Peyer's patch (tissue), 4 donors: Measurements from ENCODE around the gene CACNA2D4. TPM values are rescaled to one million over a fixed set of nuclear protein-coding genes. Genes with fewer than 3 reads are reported as not detected.

Experiments
- DNase-seq, 3 donors: peaks; one replicate each; pipeline ENCODE4 v3.0.0-alpha.2; 2017 to 2019
- H3K27ac ChIP-seq, 4 donors: fragments of 200-600 bp; sonication (generic); one replicate each; pipeline ENCODE4 v1.5.1; 2016 to 2019
- H3K27me3 ChIP-seq, 2 donors: fragments of 200-600 bp; sonication (generic); one replicate each; pipeline ENCODE4 v1.5.1; 2019
- H3K36me3 ChIP-seq, 3 donors: fragments of 200-600 bp; sonication (generic); one replicate each; pipeline ENCODE4 v1.5.1; 2016 to 2019
- H3K4me1 ChIP-seq, 4 donors: fragments of 200-600 bp; sonication (generic); one replicate each; pipeline ENCODE4 v1.5.1; 2016 to 2019
- H3K4me3 ChIP-seq, 4 donors: fragments of 200-600 bp; sonication (generic); 1 replicate in 3 of 4; 2 replicates in 1 of 4; pipeline ENCODE4 v1.5.1; 2016 to 2019; ENCODE audit warnings: mild to moderate bottlenecking in 1 of 4
- H3K9me3 ChIP-seq, 4 donors: fragments of 200-600 bp; sonication (generic); one replicate each; pipeline ENCODE4 v1.5.1; 2016 to 2019; ENCODE audit warnings: mild to moderate bottlenecking in 1 of 4
- POLR2A ChIP-seq, 2 donors: fragments of 450-650 bp; IDR thresholded peaks; one replicate each; pipeline ENCODE4 v1.5.1; 2017; ENCODE audit warnings: antibody characterized with exemption in 2 of 2, mild to moderate bottlenecking in 2 of 2, moderate library complexity in 2 of 2
- total RNA-seq, 4 donors: library from RNA; depleted of rRNA; stranded (reverse); fragments of >200 nt; gene quantifications; one replicate each; pipeline ENCODE4 v1.1.0, GENCODE V29; 2016
- TF ChIP-seq, protein P1 (sequence below), 6 experiments: fragments of 450-650 bp in 4 of 6; fragments of 200-600 bp in 2 of 6; sonication (generic) in 1 of 6; IDR thresholded peaks; one replicate each; pipeline ENCODE4 v1.5.1; 2017 to 2019; ENCODE audit warnings: antibody characterized with exemption in 6 of 6, mild to moderate bottlenecking in 3 of 6, moderate library complexity in 1 of 6

Gene CACNA2D4
- total RNA-seq, 4 donors from 2014 or later = 9.5 to 19.3 (median 12.3) TPM

DNA sequence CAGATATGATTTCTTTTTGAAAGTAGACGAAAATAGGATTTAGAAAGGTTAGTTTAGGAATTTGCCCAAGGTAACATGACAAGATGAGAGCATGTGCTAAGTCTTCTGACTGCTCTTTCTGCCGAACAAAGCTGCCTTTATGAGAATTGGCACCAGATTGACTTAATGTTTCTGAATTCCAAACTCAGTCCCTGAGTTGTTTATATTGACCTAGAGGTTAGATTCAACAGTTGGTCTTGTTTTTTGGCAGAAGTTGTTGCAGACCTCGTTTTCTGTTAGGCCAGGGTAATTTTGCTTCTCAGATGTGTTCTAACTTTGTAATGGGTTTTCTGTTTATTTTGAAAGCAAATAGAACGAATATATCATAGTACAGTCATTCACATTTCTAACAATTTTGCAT is 159.6 kb downstream of the CACNA2D4 start:
- Histone ChIP-seq H3K27me3 (no peaks in the 10 kb centered on the region), H3K36me3 (peaks cover 0 to 27% (median 0%) of the 10 kb centered on the region in 3 donors), H3K27ac (no peak overlapping the region), H3K4me3 (no peak overlapping the region), H3K9me3 (no peaks in the 10 kb centered on the region), H3K4me1 (no peaks in the 10 kb centered on the region)
- TF ChIP-seq, protein P1, sequence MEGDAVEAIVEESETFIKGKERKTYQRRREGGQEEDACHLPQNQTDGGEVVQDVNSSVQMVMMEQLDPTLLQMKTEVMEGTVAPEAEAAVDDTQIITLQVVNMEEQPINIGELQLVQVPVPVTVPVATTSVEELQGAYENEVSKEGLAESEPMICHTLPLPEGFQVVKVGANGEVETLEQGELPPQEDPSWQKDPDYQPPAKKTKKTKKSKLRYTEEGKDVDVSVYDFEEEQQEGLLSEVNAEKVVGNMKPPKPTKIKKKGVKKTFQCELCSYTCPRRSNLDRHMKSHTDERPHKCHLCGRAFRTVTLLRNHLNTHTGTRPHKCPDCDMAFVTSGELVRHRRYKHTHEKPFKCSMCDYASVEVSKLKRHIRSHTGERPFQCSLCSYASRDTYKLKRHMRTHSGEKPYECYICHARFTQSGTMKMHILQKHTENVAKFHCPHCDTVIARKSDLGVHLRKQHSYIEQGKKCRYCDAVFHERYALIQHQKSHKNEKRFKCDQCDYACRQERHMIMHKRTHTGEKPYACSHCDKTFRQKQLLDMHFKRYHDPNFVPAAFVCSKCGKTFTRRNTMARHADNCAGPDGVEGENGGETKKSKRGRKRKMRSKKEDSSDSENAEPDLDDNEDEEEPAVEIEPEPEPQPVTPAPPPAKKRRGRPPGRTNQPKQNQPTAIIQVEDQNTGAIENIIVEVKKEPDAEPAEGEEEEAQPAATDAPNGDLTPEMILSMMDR (IDR thresholded peaks at IDR 0.05) = no peak
- no peak for TF ChIP-seq POLR2A (IDR thresholded peaks at IDR 0.05)
- DNase-seq = no peak

DNA sequence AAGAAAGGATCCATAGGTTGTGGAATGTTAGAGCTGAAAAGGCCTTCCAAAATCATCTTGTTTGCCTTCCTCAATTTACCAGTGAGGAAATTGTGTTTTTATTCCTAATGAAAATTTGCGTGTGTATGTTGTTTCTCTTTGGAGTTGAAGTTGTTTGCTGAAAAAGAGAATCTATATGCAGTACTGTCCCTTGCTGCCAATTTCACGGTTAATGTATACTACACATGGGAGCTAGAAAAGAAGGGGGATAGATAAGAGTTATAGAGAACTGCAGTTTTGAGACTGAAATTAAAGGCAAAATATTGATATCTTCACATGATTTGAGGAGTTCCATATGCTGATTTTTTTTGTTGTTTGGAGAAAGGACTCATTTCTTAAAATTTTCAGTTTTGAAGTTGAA is 160.1 kb downstream of the CACNA2D4 start:
- Histone ChIP-seq H3K4me3 (no peak overlapping the region), H3K9me3 (no peaks in the 10 kb centered on the region), H3K4me1 (no peaks in the 10 kb centered on the region), H3K27ac (no peak overlapping the region), H3K27me3 (no peaks in the 10 kb centered on the region), H3K36me3 (peaks cover 0 to 27% (median 0%) of the 10 kb centered on the region in 3 donors)
- TF ChIP-seq, protein P1 (IDR thresholded peaks at IDR 0.05) = no peak
- TF ChIP-seq POLR2A (IDR thresholded peaks at IDR 0.05) = no peak
- DNase-seq = no peak

DNA sequence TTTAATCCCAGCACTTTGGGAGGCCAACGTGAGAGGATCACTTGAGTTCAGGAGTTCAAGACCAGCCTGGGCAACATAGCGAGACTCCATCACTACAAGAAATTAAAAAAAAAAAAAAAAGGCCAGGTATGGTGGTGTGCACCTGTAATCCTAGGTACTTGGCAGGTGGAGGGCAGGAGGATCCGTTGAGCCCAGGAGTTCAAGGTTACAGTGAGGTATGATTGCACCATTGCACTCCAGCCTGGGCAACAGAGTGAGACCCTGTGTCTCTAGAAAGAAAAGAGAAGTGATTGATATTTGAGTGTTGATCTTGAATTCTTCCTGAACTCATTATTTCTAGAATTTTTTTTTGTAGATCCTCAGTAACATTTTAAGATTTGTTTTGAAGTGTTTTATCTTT is 168.2 kb downstream of the CACNA2D4 start:
- TF ChIP-seq, protein P1 (IDR thresholded peaks at IDR 0.05) = no peak
- TF ChIP-seq POLR2A (IDR thresholded peaks at IDR 0.05) = no peak
- Histone ChIP-seq H3K36me3 (peaks cover 0 to 11% (median 0%) of the 10 kb centered on the region in 3 donors), H3K9me3 (no peaks in the 10 kb centered on the region), H3K27ac (no peak overlapping the region), H3K27me3 (no peaks in the 10 kb centered on the region), H3K4me1 (no peaks in the 10 kb centered on the region), H3K4me3 (no peak overlapping the region)
- DNase-seq = no peak

- H3K4me1 ChIP-seq = no peaks in the 10 kb centered on the region
Measured at GRCh38 chr12:1749019-1749418, 169.4 kb downstream of the CACNA2D4 start.

DNA sequence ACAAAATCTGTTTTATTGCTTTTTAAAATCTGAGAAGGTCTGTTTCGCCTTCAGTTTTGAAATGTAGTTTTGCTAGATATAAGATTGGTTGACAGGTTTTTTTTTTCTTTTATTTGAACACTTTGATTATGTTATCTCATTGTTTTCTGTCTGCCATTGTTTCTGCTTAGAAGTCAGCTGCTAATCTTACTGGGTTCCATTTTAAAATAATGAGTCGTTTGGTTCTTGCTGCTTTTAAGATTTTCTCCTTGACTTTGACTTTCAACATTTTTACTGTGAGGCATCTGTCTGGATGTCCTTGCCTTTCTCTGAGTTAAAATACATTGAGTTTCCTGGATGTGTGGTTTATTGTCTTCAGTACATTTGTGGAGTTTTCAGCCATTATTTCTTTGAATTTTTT is 170.8 kb downstream of the CACNA2D4 start:
- no peaks in the 10 kb centered on the region for H3K27me3 ChIP-seq
- no peaks in the 10 kb centered on the region for H3K9me3 ChIP-seq
- H3K4me1 ChIP-seq = no peaks in the 10 kb centered on the region
- no peak overlapping the region for H3K27ac ChIP-seq
- no peak for DNase-seq
- TF ChIP-seq, protein P1 (IDR thresholded peaks at IDR 0.05) = no peak
- TF ChIP-seq POLR2A (IDR thresholded peaks at IDR 0.05) = no peak
- no peak overlapping the region for H3K4me3 ChIP-seq
- no peaks in the 10 kb centered on the region for H3K36me3 ChIP-seq

More at GRCh38 chr12:1749019-1749418, 169.4 kb downstream of the CACNA2D4 start:
- no peaks in the 10 kb centered on the region for H3K27me3 ChIP-seq
- DNase-seq = no peak
- H3K36me3 ChIP-seq = no peaks in the 10 kb centered on the region
- H3K4me3 ChIP-seq = no peak overlapping the region
- TF ChIP-seq, protein P1 (IDR thresholded peaks at IDR 0.05) = no peak
- TF ChIP-seq POLR2A (IDR thresholded peaks at IDR 0.05) = no peak
- no peaks in the 10 kb centered on the region for H3K9me3 ChIP-seq
- H3K27ac ChIP-seq = no peak overlapping the region

- no peaks in the 10 kb centered on the region for H3K9me3 ChIP-seq
- TF ChIP-seq, protein P1 (IDR thresholded peaks at IDR 0.05) = no peak
- H3K4me3 ChIP-seq = no peak overlapping the region
- H3K27ac ChIP-seq = no peak overlapping the region
- no peaks in the 10 kb centered on the region for H3K4me1 ChIP-seq
- no peaks in the 10 kb centered on the region for H3K27me3 ChIP-seq
- no peaks in the 10 kb centered on the region for H3K36me3 ChIP-seq
- no peak for DNase-seq
Measured at GRCh38 chr12:1744932-1745331, 173.5 kb downstream of the CACNA2D4 start.
